AG04450 (cell line): ENCODE measurements around the gene BUD13. TPM values are rescaled to one million over a fixed set of nuclear protein-coding genes. Genes with fewer than 3 reads are reported as not detected.

ENCODE experiments used
- CTCF ChIA-PET: fragments of 300-600, 350-600 bp; formaldehyde crosslinking; extraction: SDS; loops from one replicate; lab custom pipeline; 2022; ENCODE audit warnings: antibody characterized with exemption, inconsistent platforms; lab: Charles Lee
- POLR2A ChIA-PET: fragments of 350-600 bp; formaldehyde crosslinking; extraction: SDS; loops from one replicate; lab custom pipeline; 2021; ENCODE audit warnings: antibody characterized with exemption, inconsistent platforms; lab: Yijun Ruan, JAX
- DNase-seq: peaks from one replicate; pipeline ENCODE4 v3.0.0-alpha.2; 2011; ENCODE audit warnings: low read depth, low spot score
- H3K27ac ChIP-seq: one replicate; pipeline ENCODE4 v1.5.1; 2012; ENCODE audit warnings: low read depth, low read length, control low read depth
- H3K27me3 ChIP-seq: one replicate; pipeline ENCODE4 v1.6.0; 2012; ENCODE audit warnings: low read length; ENCODE audit not compliant: control insufficient read depth, insufficient read depth
- H3K4me3 ChIP-seq: 2 replicates; pipeline ENCODE4 v1.5.1; 2011; ENCODE audit warnings: mild to moderate bottlenecking, low read depth, low read length, control low read depth
- H3K9me3 ChIP-seq: 2 replicates; pipeline ENCODE4 v1.5.1; 2012; ENCODE audit warnings: low read length; ENCODE audit not compliant: control insufficient read depth, insufficient read depth
- CTCF ChIP-seq: IDR thresholded peaks from 2 replicates; pipeline ENCODE4 v1.5.1; 2011; ENCODE audit warnings: low read depth, low read length, control low read depth, inconsistent platforms
- polyA plus RNA-seq: library from polyadenylated mRNA; depleted of rRNA; stranded (reverse); fragments of >200 nt; gene quantifications from 2 replicates; pipeline ENCODE4 v1.2.3, GENCODE V29; 2011

The BUD13 gene
- polyA plus RNA-seq, 1 experiment: 12.3 TPM

GRCh38 chr11:116798368-116798767 lies 25.6 kb upstream of the BUD13 start:
- H3K27me3 ChIP-seq: peaks cover 9% of the 10 kb centered on the region
- no peak for DNase-seq
- CTCF ChIA-PET: interaction anchor here (0.6 to 2.5 kb wide), 2 partner anchors 38 to 340 kb away, joined by 8 read pairs; partner anchors contain the start of gene APOA1
- H3K9me3 ChIP-seq: no peaks in the 10 kb centered on the region
- POLR2A ChIA-PET: no interaction called here
- no peak overlapping the region for H3K4me3 ChIP-seq
- H3K27ac ChIP-seq: no peak overlapping the region
- no peak for TF ChIP-seq CTCF

GRCh38 chr11:116797816-116798215 lies 25.0 kb upstream of the BUD13 start:
- ChIA-PET CTCF (no interaction called here), POLR2A (no interaction called here)
- no peak overlapping the region for H3K4me3 ChIP-seq
- no peak for TF ChIP-seq CTCF
- peaks cover 6% of the 10 kb centered on the region for H3K27me3 ChIP-seq
- no peak overlapping the region for H3K27ac ChIP-seq
- DNase-seq: no peak
- no peaks in the 10 kb centered on the region for H3K9me3 ChIP-seq

GRCh38 chr11:116796548-116796947 lies 23.8 kb upstream of the BUD13 start:
- Histone ChIP-seq H3K27ac (no peak overlapping the region), H3K9me3 (no peaks in the 10 kb centered on the region), H3K27me3 (peaks cover 5% of the 10 kb centered on the region), H3K4me3 (no peak overlapping the region)
- DNase-seq: no peak
- CTCF ChIA-PET: interaction anchor here (8.7 to 11.0 kb wide), 2 partner anchors 39 to 310 kb away, joined by 138 to 209 read pairs; partner anchors contain the start of gene APOA1
- no peak for TF ChIP-seq CTCF
- POLR2A ChIA-PET: no interaction called here

- POLR2A ChIA-PET: no interaction called here
- H3K27ac ChIP-seq: no peak overlapping the region
- H3K9me3 ChIP-seq: no peaks in the 10 kb centered on the region
- no peak for TF ChIP-seq CTCF
- no peak for DNase-seq
- CTCF ChIA-PET: interaction anchor here (1.3 to 11.0 kb wide), 3 partner anchors 41 to 311 kb away, joined by 5 to 209 read pairs (median 138); partner anchors contain the start of genes APOA1 and SIK3
- H3K27me3 ChIP-seq: no peaks in the 10 kb centered on the region
- no peak overlapping the region for H3K4me3 ChIP-seq
These were observed 22.1 kb upstream of the BUD13 start for GRCh38 chr11:116794851-116795250.

GRCh38 chr11:116793772-116794097 lies 20.9 kb upstream of the BUD13 start:
- ChIA-PET CTCF (interaction anchor here (0.6 to 11.0 kb wide), 5 partner anchors 42 to 433 kb away, joined by 3 to 209 read pairs (median 5); partner anchors contain the start of genes APOA1 and SIK3), POLR2A (no interaction called here)
- Histone ChIP-seq H3K27ac (no peak overlapping the region), H3K9me3 (no peaks in the 10 kb centered on the region), H3K27me3 (no peaks in the 10 kb centered on the region), H3K4me3 (no peak overlapping the region)
- TF ChIP-seq CTCF: no peak
- no peak for DNase-seq
